ENCODE data around the gene ZFP92.

The ZFP92 gene

DNA sequence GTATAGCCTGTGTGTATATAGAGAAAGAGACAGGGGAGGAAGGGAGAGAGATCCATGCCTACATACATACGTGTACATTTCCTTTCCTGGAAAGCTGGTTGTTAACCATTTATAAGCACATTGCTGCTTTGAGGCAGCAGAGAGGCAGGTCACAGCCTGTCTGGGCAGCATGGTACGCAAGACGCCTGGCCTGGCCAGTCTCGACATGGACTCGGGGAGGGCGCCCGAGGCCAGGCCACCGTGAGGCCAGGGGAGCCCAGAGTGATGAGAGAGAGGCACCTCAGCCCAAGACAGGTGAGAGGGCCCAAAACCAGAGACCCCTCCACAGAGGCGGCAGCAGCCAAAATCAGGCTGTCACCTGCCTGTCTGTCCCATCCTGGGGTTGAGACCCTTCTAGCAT is 30.7 kb downstream of the ZFP92 start:
- Histone ChIP-seq H3K4me1 (ENCODE audit: low read length) (no peaks in the 10 kb centered on the region), H3K79me2 (ENCODE audit: low read length) (no peaks in the 10 kb centered on the region), H4K20me1 (ENCODE audit: insufficient read depth, low read length) (no peaks in the 10 kb centered on the region), H3K36me3 (replicated peaks; ENCODE audit: insufficient read depth, low read length) (no peaks in the 10 kb centered on the region), H3K9me3 (replicated peaks; ENCODE audit: insufficient read depth, low read length) (no peaks in the 10 kb centered on the region), H3K27ac (ENCODE audit: low read length) (no peak overlapping the region), H3F3A (ENCODE audit: insufficient read depth, low read length) (no peaks in the 10 kb centered on the region), H3K9ac (ENCODE audit: low read length) (no peak overlapping the region), H3K4me2 (ENCODE audit: low read depth, low read length) (no peak overlapping the region), H3K4me3 (ENCODE audit: low read length) (no peak overlapping the region), H2AFZ (ENCODE audit: low read length) (no peak overlapping the region), H3K27me3 (replicated peaks; ENCODE audit: insufficient read depth, low read length) (no peaks in the 10 kb centered on the region), H3K9me2 (replicated peaks; ENCODE audit: insufficient read depth, low read length) (no peaks in the 10 kb centered on the region)
- DNase-seq: no peak
- TF ChIP-seq EZH2 (optimal IDR thresholded peaks at IDR 0.05; ENCODE audit: low read depth, low read length) (no peak), EZH2phosphoT487 (IDR thresholded peaks at IDR 0.05; ENCODE audit: low read length) (no peak)
- TF ChIP-seq, protein P1, sequence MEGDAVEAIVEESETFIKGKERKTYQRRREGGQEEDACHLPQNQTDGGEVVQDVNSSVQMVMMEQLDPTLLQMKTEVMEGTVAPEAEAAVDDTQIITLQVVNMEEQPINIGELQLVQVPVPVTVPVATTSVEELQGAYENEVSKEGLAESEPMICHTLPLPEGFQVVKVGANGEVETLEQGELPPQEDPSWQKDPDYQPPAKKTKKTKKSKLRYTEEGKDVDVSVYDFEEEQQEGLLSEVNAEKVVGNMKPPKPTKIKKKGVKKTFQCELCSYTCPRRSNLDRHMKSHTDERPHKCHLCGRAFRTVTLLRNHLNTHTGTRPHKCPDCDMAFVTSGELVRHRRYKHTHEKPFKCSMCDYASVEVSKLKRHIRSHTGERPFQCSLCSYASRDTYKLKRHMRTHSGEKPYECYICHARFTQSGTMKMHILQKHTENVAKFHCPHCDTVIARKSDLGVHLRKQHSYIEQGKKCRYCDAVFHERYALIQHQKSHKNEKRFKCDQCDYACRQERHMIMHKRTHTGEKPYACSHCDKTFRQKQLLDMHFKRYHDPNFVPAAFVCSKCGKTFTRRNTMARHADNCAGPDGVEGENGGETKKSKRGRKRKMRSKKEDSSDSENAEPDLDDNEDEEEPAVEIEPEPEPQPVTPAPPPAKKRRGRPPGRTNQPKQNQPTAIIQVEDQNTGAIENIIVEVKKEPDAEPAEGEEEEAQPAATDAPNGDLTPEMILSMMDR (IDR thresholded peaks at IDR 0.05; ENCODE audit: low read length): no peak

GRCh38 chrX:153442463-153442862 is 31.2 kb downstream of the ZFP92 start:
- H3K27me3 ChIP-seq (replicated peaks; ENCODE audit: insufficient read depth, low read length): no peaks in the 10 kb centered on the region
- H3K9me2 ChIP-seq (replicated peaks; ENCODE audit: insufficient read depth, low read length): no peaks in the 10 kb centered on the region
- no peak for TF ChIP-seq EZH2phosphoT487 (IDR thresholded peaks at IDR 0.05; ENCODE audit: low read length)
- H3F3A ChIP-seq (ENCODE audit: insufficient read depth, low read length): no peaks in the 10 kb centered on the region
- no peaks in the 10 kb centered on the region for H3K4me1 ChIP-seq (ENCODE audit: low read length)
- H3K9ac ChIP-seq (ENCODE audit: low read length): no peak overlapping the region
- no peaks in the 10 kb centered on the region for H3K9me3 ChIP-seq (replicated peaks; ENCODE audit: insufficient read depth, low read length)
- H3K4me2 ChIP-seq (ENCODE audit: low read depth, low read length): no peak overlapping the region
- H3K27ac ChIP-seq (ENCODE audit: low read length): no peak overlapping the region
- H2AFZ ChIP-seq (ENCODE audit: low read length): no peak overlapping the region
- H3K79me2 ChIP-seq (ENCODE audit: low read length): no peaks in the 10 kb centered on the region
- DNase-seq: no peak
- H3K36me3 ChIP-seq (replicated peaks; ENCODE audit: insufficient read depth, low read length): no peaks in the 10 kb centered on the region
- H4K20me1 ChIP-seq (ENCODE audit: insufficient read depth, low read length): no peaks in the 10 kb centered on the region
- H3K4me3 ChIP-seq (ENCODE audit: low read length): no peak overlapping the region

GRCh38 chrX:153443476-153444332 is 32.4 kb downstream of the ZFP92 start:
- Histone ChIP-seq H3K9ac (ENCODE audit: low read length) (no peak overlapping the region), H4K20me1 (ENCODE audit: insufficient read depth, low read length) (no peaks in the 10 kb centered on the region), H3K36me3 (replicated peaks; ENCODE audit: insufficient read depth, low read length) (no peaks in the 10 kb centered on the region), H3K4me1 (ENCODE audit: low read length) (no peaks in the 10 kb centered on the region), H3K27ac (ENCODE audit: low read length) (no peak overlapping the region), H3F3A (ENCODE audit: insufficient read depth, low read length) (no peaks in the 10 kb centered on the region), H3K9me3 (replicated peaks; ENCODE audit: insufficient read depth, low read length) (no peaks in the 10 kb centered on the region), H2AFZ (ENCODE audit: low read length) (no peak overlapping the region), H3K4me2 (ENCODE audit: low read depth, low read length) (no peak overlapping the region), H3K9me2 (replicated peaks; ENCODE audit: insufficient read depth, low read length) (no peaks in the 10 kb centered on the region), H3K79me2 (ENCODE audit: low read length) (no peaks in the 10 kb centered on the region), H3K27me3 (replicated peaks; ENCODE audit: insufficient read depth, low read length) (no peaks in the 10 kb centered on the region), H3K4me3 (ENCODE audit: low read length) (no peak overlapping the region)
- DNase-seq: no peak
- TF ChIP-seq, protein P1 (IDR thresholded peaks at IDR 0.05; ENCODE audit: low read length): no peak
- TF ChIP-seq EZH2phosphoT487 (IDR thresholded peaks at IDR 0.05; ENCODE audit: low read length): no peak

DNA sequence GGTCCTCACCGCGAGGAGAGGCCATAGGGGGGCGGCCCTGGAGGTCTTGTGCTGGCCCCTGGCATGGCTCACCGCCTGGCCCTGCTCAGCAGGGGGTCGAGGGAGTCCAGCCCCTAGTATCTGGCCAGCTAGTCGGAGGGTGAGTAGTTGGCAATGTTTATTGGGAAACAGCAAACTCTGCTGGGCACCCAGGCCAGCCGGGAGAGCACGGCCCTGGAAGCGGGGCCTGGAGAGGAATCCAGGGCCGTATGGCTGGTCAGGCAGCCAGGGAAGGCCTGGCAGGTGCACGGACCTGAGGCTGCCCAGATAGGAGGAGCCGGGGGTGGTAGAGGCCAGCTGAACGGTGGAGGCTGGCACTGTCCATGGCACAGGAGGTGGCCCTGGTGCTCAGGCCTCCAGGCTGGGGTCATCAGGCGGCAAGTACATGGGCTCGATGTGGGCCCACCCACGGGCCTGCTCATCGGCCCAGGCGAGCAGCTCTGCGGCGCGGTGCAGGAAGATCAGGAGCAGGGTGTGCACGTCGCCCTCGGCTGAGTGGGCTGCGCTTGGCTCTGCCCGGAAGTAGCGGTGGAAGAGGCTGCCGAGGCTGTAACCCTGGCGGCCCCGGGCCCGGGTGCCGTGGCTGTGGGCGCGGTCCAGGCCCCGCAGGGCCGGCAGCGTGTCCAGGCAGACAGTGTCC is 33.2 kb downstream of the ZFP92 start:
- Histone ChIP-seq H3K4me1 (ENCODE audit: low read length) (no peaks in the 10 kb centered on the region), H4K20me1 (ENCODE audit: insufficient read depth, low read length) (no peaks in the 10 kb centered on the region), H3K4me2 (ENCODE audit: low read depth, low read length) (no peak overlapping the region), H3K27ac (ENCODE audit: low read length) (no peak overlapping the region), H3K9me3 (replicated peaks; ENCODE audit: insufficient read depth, low read length) (no peaks in the 10 kb centered on the region), H3K9ac (ENCODE audit: low read length) (no peak overlapping the region), H3K4me3 (ENCODE audit: low read length) (no peak overlapping the region), H3F3A (ENCODE audit: insufficient read depth, low read length) (no peaks in the 10 kb centered on the region), H3K36me3 (replicated peaks; ENCODE audit: insufficient read depth, low read length) (no peaks in the 10 kb centered on the region), H3K9me2 (replicated peaks; ENCODE audit: insufficient read depth, low read length) (no peaks in the 10 kb centered on the region), H3K79me2 (ENCODE audit: low read length) (no peaks in the 10 kb centered on the region), H2AFZ (ENCODE audit: low read length) (no peak overlapping the region), H3K27me3 (replicated peaks; ENCODE audit: insufficient read depth, low read length) (no peaks in the 10 kb centered on the region)
- TF ChIP-seq EZH2 (optimal IDR thresholded peaks at IDR 0.05; ENCODE audit: low read depth, low read length) (no peak), EZH2phosphoT487 (IDR thresholded peaks at IDR 0.05; ENCODE audit: low read length) (no peak)
- TF ChIP-seq, protein P1 (IDR thresholded peaks at IDR 0.05; ENCODE audit: low read length): no peak
- no peak for DNase-seq

Measured in MM.1S (cell line).